ENCODE measurements around the gene GSTT2B. TPM values are rescaled to one million over a fixed set of nuclear protein-coding genes. Genes with fewer than 3 reads are reported as not detected.
A peak's percentile ranks its signal among the peaks of the same experiment; 100 is the strongest.
"Not testable (repeated sequence)": the region's sequence is repeated elsewhere in the genome, so short reads cannot be mapped to it uniquely, and the experiment has no call there.

GSTT2B gene
- total RNA-seq: 0.65 and 0.91 TPM in 2 replicates

GRCh38 chr22:23961084-23961771 is at the start of gene GSTT2B:
GSTT2B (minus strand) TSS chr22:23961195; CDS start chr22:23961131, 64 bp downstream.
- H3K4me1 Mint-ChIP-seq (ENCODE audit: low read depth); H3K27me3 Mint-ChIP-seq (ENCODE audit: insufficient read depth); H3K27ac Mint-ChIP-seq; H3K36me3 Mint-ChIP-seq (ENCODE audit: low read depth); H3K9me3 Mint-ChIP-seq; H3K4me3 Mint-ChIP-seq; intact Hi-C loops (cut with micrococcal nuclease); DNase-seq (ENCODE audit: low spot score): not testable (repeated sequence)

GRCh38 chr22:24010018-24010391 is 49.0 kb upstream of the GSTT2B start:
- Mint-ChIP-seq H3K27me3 (ENCODE audit: insufficient read depth) (no peaks in the 10 kb centered on the region), H3K27ac (peak overlapping the region; percentile 56), H3K4me3 (peak overlapping the region; percentile 69), H3K36me3 (ENCODE audit: low read depth) (peaks cover 9% of the 10 kb centered on the region), H3K4me1 (ENCODE audit: low read depth) (peaks cover 28% of the 10 kb centered on the region), H3K9me3 (no peaks in the 10 kb centered on the region)
- DNase-seq (ENCODE audit: low spot score): no peak
- intact Hi-C loops (cut with micrococcal nuclease): loop anchor here (5.0 to 10.0 kb wide), 2 partner anchors 97 to 265 kb away; partner anchors contain the start of gene SPECC1L

- H3K27me3 Mint-ChIP-seq (ENCODE audit: insufficient read depth): no peaks in the 10 kb centered on the region
- peaks cover 24% of the 10 kb centered on the region for H3K4me1 Mint-ChIP-seq (ENCODE audit: low read depth)
- no peak overlapping the region for H3K4me3 Mint-ChIP-seq
- no peak for DNase-seq (ENCODE audit: low spot score)
- intact Hi-C loops (cut with micrococcal nuclease): loop anchor here (5.0 to 10.0 kb wide), 2 partner anchors 98 to 265 kb away; partner anchors contain the start of gene SPECC1L
- no peak overlapping the region for H3K27ac Mint-ChIP-seq
- H3K36me3 Mint-ChIP-seq (ENCODE audit: low read depth): peaks cover 6% of the 10 kb centered on the region
- no peaks in the 10 kb centered on the region for H3K9me3 Mint-ChIP-seq
Measured at GRCh38 chr22:24009227-24010017, 48.4 kb upstream of the GSTT2B start.

GRCh38 chr22:24008381-24009226 is 47.6 kb upstream of the GSTT2B start:
- intact Hi-C loops (cut with micrococcal nuclease): no loop called here
- Mint-ChIP-seq H3K4me3 (no peak overlapping the region), H3K9me3 (no peaks in the 10 kb centered on the region), H3K27ac (no peak overlapping the region), H3K27me3 (ENCODE audit: insufficient read depth) (peaks cover under 1% of the 10 kb centered on the region), H3K4me1 (ENCODE audit: low read depth) (peaks cover 15% of the 10 kb centered on the region), H3K36me3 (ENCODE audit: low read depth) (peaks cover 2% of the 10 kb centered on the region)
- no peak for DNase-seq (ENCODE audit: low spot score)

- Mint-ChIP-seq H3K4me1 (ENCODE audit: low read depth) (peaks cover 11% of the 10 kb centered on the region), H3K9me3 (no peaks in the 10 kb centered on the region), H3K27ac (no peak overlapping the region), H3K36me3 (ENCODE audit: low read depth) (no peaks in the 10 kb centered on the region), H3K27me3 (ENCODE audit: insufficient read depth) (peaks cover 2% of the 10 kb centered on the region), H3K4me3 (no peak overlapping the region)
- intact Hi-C loops (cut with micrococcal nuclease): no loop called here
- DNase-seq (ENCODE audit: low spot score): no peak
Measured at GRCh38 chr22:24008022-24008283, 47.0 kb upstream of the GSTT2B start.

- Mint-ChIP-seq H3K36me3 (ENCODE audit: low read depth) (no peaks in the 10 kb centered on the region), H3K4me1 (ENCODE audit: low read depth) (peaks cover 9% of the 10 kb centered on the region), H3K9me3 (no peaks in the 10 kb centered on the region), H3K27me3 (ENCODE audit: insufficient read depth) (peaks cover 2% of the 10 kb centered on the region), H3K4me3 (no peak overlapping the region), H3K27ac (no peak overlapping the region)
- no peak for DNase-seq (ENCODE audit: low spot score)
- intact Hi-C loops (cut with micrococcal nuclease): no loop called here
Measured at GRCh38 chr22:24007253-24008021, 46.4 kb upstream of the GSTT2B start.

GRCh38 chr22:24006914-24007214 is 45.9 kb upstream of the GSTT2B start:
- peaks cover 5% of the 10 kb centered on the region for H3K27me3 Mint-ChIP-seq (ENCODE audit: insufficient read depth)
- no peak overlapping the region for H3K4me3 Mint-ChIP-seq
- no peaks in the 10 kb centered on the region for H3K9me3 Mint-ChIP-seq
- H3K27ac Mint-ChIP-seq: no peak overlapping the region
- intact Hi-C loops (cut with micrococcal nuclease): no loop called here
- DNase-seq (ENCODE audit: low spot score): no peak
- no peaks in the 10 kb centered on the region for H3K36me3 Mint-ChIP-seq (ENCODE audit: low read depth)
- H3K4me1 Mint-ChIP-seq (ENCODE audit: low read depth): peaks cover 5% of the 10 kb centered on the region

GRCh38 chr22:24006207-24006913 is 45.4 kb upstream of the GSTT2B start:
- Mint-ChIP-seq H3K36me3 (ENCODE audit: low read depth) (no peaks in the 10 kb centered on the region), H3K9me3 (no peaks in the 10 kb centered on the region), H3K27me3 (ENCODE audit: insufficient read depth) (peaks cover 5% of the 10 kb centered on the region), H3K27ac (no peak overlapping the region), H3K4me1 (ENCODE audit: low read depth) (peaks cover 5% of the 10 kb centered on the region), H3K4me3 (no peak overlapping the region)
- no peak for DNase-seq (ENCODE audit: low spot score)
- intact Hi-C loops (cut with micrococcal nuclease): no loop called here

- DNase-seq (ENCODE audit: low spot score): no peak
- intact Hi-C loops (cut with micrococcal nuclease): no loop called here
Measured at GRCh38 chr22:24005201-24005600, 44.2 kb upstream of the GSTT2B start, which contains the start of gene GSTT4. GSTT4 (minus strand) TSS chr22:24005453; CDS start chr22:24005356, 97 bp downstream.

GRCh38 chr22:24003887-24004286 is 42.9 kb upstream of the GSTT2B start:
- DNase-seq (ENCODE audit: low spot score): no peak
- Mint-ChIP-seq H3K9me3 (no peaks in the 10 kb centered on the region), H3K36me3 (ENCODE audit: low read depth) (no peaks in the 10 kb centered on the region), H3K4me3 (no peak overlapping the region), H3K4me1 (ENCODE audit: low read depth) (no peaks in the 10 kb centered on the region), H3K27me3 (ENCODE audit: insufficient read depth) (peaks cover 5% of the 10 kb centered on the region), H3K27ac (no peak overlapping the region)
- intact Hi-C loops (cut with micrococcal nuclease): no loop called here

More at GRCh38 chr22:24005201-24005600, 44.2 kb upstream of the GSTT2B start, which contains the start of gene GSTT4:
- H3K27ac Mint-ChIP-seq: no peak within 1 kb of the TSS
- H3K9me3 Mint-ChIP-seq: no peaks in the 10 kb centered on the region
- peaks cover 4% of the 10 kb centered on the region for H3K4me1 Mint-ChIP-seq (ENCODE audit: low read depth)
- H3K36me3 Mint-ChIP-seq (ENCODE audit: low read depth): no peaks in the 10 kb centered on the region
- H3K4me3 Mint-ChIP-seq: no peak within 1 kb of the TSS
- H3K27me3 Mint-ChIP-seq (ENCODE audit: insufficient read depth): peaks cover 5% of the 10 kb centered on the region

- H3K4me3 Mint-ChIP-seq: no peak overlapping the region
- intact Hi-C loops (cut with micrococcal nuclease): no loop called here
Measured at GRCh38 chr22:24002851-24003250, 41.9 kb upstream of the GSTT2B start.

GRCh38 chr22:24002272-24002671 is 41.3 kb upstream of the GSTT2B start:
- H3K4me1 Mint-ChIP-seq (ENCODE audit: low read depth): no peaks in the 10 kb centered on the region
- H3K4me3 Mint-ChIP-seq: no peak overlapping the region
- no peaks in the 10 kb centered on the region for H3K36me3 Mint-ChIP-seq (ENCODE audit: low read depth)
- no peak overlapping the region for H3K27ac Mint-ChIP-seq
- no peaks in the 10 kb centered on the region for H3K9me3 Mint-ChIP-seq
- peaks cover 5% of the 10 kb centered on the region for H3K27me3 Mint-ChIP-seq (ENCODE audit: insufficient read depth)
- DNase-seq (ENCODE audit: low spot score): no peak
- intact Hi-C loops (cut with micrococcal nuclease): no loop called here

More at GRCh38 chr22:24002851-24003250, 41.9 kb upstream of the GSTT2B start:
- H3K9me3 Mint-ChIP-seq: no peaks in the 10 kb centered on the region
- H3K27ac Mint-ChIP-seq: no peak overlapping the region
- H3K4me1 Mint-ChIP-seq (ENCODE audit: low read depth): no peaks in the 10 kb centered on the region
- peaks cover 5% of the 10 kb centered on the region for H3K27me3 Mint-ChIP-seq (ENCODE audit: insufficient read depth)
- DNase-seq (ENCODE audit: low spot score): no peak
- H3K36me3 Mint-ChIP-seq (ENCODE audit: low read depth): no peaks in the 10 kb centered on the region
